NCI-H1105 (cell line): Measurements from ENCODE around the gene LTB4R2.
A peak's percentile ranks its signal among the peaks of the same experiment; 100 is the strongest.

Experiments used
- DNase-seq: peaks from one replicate; lab custom pipeline; 2025; lab: John Stamatoyannopoulos, UW

The LTB4R2 gene

GRCh38 chr14:24299255-24300191, 10.4 kb upstream of the LTB4R2 start, which contains the start of the genes DHRS1 and NOP9:
DHRS1 (minus strand) TSS chr14:24299780; CDS start chr14:24299106, 674 bp downstream.
NOP9 (plus strand) TSS chr14:24299850; CDS start chr14:24299955, 105 bp downstream.
- peak; percentile 79 for DNase-seq

GRCh38 chr14:24300326-24300980, 9.5 kb upstream of the LTB4R2 start:
- DNase-seq, result no peak

- DNase-seq, result no peak
Observed at GRCh38 chr14:24304019-24304387, 5.9 kb upstream of the LTB4R2 start.

- DNase-seq, result no peak
Observed at GRCh38 chr14:24307156-24307574, 2.8 kb upstream of the LTB4R2 start.

GRCh38 chr14:24307575-24308341, 2.2 kb upstream of the LTB4R2 start, which contains the start of gene CIDEB:
CIDEB (minus strand) TSS chr14:24307977; CDS start chr14:24307858, 119 bp downstream.
- no peak for DNase-seq

- no peak for DNase-seq
Observed at GRCh38 chr14:24308342-24309124, 1.4 kb upstream of the LTB4R2 start.

GRCh38 chr14:24310265-24310645, 315 bp downstream of the LTB4R2 start:
- DNase-seq, result no peak

GRCh38 chr14:24310646-24311604, 985 bp downstream of the LTB4R2 start, which contains the start of gene LTB4R:
LTB4R (plus strand) TSS chr14:24311502; CDS start chr14:24315652, 4,150 bp downstream.
- no peak for DNase-seq

GRCh38 chr14:24311837-24312615, 2.1 kb downstream of the LTB4R2 start:
- DNase-seq, result no peak

GRCh38 chr14:24312736-24313507, 3.0 kb downstream of the LTB4R2 start:
- no peak for DNase-seq

- DNase-seq, result no peak
Observed at GRCh38 chr14:24313913-24314312, 4.0 kb downstream of the LTB4R2 start.

- no peak for DNase-seq
Observed at GRCh38 chr14:24314377-24315193, 4.6 kb downstream of the LTB4R2 start.

GRCh38 chr14:24315243-24315806, 5.4 kb downstream of the LTB4R2 start:
- no peak for DNase-seq

GRCh38 chr14:24315807-24316596, 6.1 kb downstream of the LTB4R2 start:
- peak; percentile 52 for DNase-seq

- DNase-seq, result peak; percentile 43
Observed at GRCh38 chr14:24316597-24316950, 6.6 kb downstream of the LTB4R2 start.

GRCh38 chr14:24317141-24317928, 7.4 kb downstream of the LTB4R2 start:
- DNase-seq, result no peak
